Mesodermal cell (in vitro differentiated cells): ENCODE measurements around the gene C12orf76.
"Not testable (repeated sequence)": the region's sequence is repeated elsewhere in the genome, so short reads cannot be mapped to it uniquely, and the experiment has no call there.

ENCODE experiments used
- H3K27ac ChIP-seq: 2 replicates; pipeline ENCODE4 v1.7.0; 2013; ENCODE audit warnings: mild to moderate bottlenecking, low read depth, low read length, moderate library complexity; ENCODE audit not compliant: severe bottlenecking
- H3K36me3 ChIP-seq: 2 replicates; pipeline ENCODE4 v1.7.1; 2013; ENCODE audit warnings: mild to moderate bottlenecking, low read length, moderate library complexity; ENCODE audit not compliant: control insufficient read depth, insufficient read depth
- H3K4me1 ChIP-seq: one replicate; pipeline ENCODE4 v1.7.1; 2013; ENCODE audit warnings: mild to moderate bottlenecking, low read length; ENCODE audit not compliant: insufficient read depth, control insufficient read depth, poor library complexity, severe bottlenecking
- H3K4me3 ChIP-seq: 2 replicates; pipeline ENCODE4 v1.7.0; 2013; ENCODE audit warnings: low read length, control low read depth, mild to moderate bottlenecking; ENCODE audit not compliant: insufficient read depth, poor library complexity, severe bottlenecking; ENCODE audit errors: extremely low read depth
- H3K9me3 ChIP-seq: 2 replicates; pipeline ENCODE4 v1.7.1; 2013; ENCODE audit warnings: mild to moderate bottlenecking, low read length, moderate library complexity; ENCODE audit not compliant: control insufficient read depth
- WGBS, 2 experiments: methylation state at CpG; one replicate each; pipeline ENCODE4 v1.1.5; 2013; ENCODE audit warnings: missing lambda C conversion rate in 2 of 2; ENCODE audit not compliant: insufficient coverage in 2 of 2; 5-methylcytosine and 5-hydroxymethylcytosine counted together

Gene C12orf76

DNA sequence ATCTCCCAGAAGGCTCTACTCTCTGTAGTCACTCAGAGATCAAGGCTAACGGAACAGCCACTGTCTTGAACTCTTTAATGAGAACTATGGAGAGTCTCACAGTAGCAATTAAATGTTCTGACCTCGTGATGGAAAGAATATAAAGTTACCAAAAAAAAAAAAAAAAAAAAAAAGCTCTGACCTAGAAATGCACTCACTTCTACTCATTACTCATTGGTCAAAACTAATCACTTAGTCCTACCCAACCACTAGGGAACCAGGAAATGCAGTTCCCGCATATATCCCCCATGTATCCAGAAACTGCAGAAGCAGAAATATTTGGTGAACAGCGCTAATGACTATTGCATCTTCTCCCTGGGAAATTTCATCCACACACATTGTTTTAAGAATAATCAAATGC lies 29.5 kb upstream of the C12orf76 start:
- Histone ChIP-seq H3K9me3 (no peaks in the 10 kb centered on the region), H3K4me3 (no peak overlapping the region), H3K27ac (no peak overlapping the region), H3K4me1 (no peaks in the 10 kb centered on the region), H3K36me3 (no peaks in the 10 kb centered on the region)
- WGBS, 2 experiments: 100% methylated on average over 1 of the region's 4 CpGs

- Histone ChIP-seq H3K4me1 (no peaks in the 10 kb centered on the region), H3K9me3 (no peaks in the 10 kb centered on the region), H3K4me3 (no peak overlapping the region), H3K36me3 (no peaks in the 10 kb centered on the region), H3K27ac (no peak overlapping the region)
- no CpG with 5 or more reads among the region's 1 CpG for WGBS, 2 experiments
Observed at GRCh38 chr12:110075880-110076279, 27.6 kb upstream of the C12orf76 start.

DNA sequence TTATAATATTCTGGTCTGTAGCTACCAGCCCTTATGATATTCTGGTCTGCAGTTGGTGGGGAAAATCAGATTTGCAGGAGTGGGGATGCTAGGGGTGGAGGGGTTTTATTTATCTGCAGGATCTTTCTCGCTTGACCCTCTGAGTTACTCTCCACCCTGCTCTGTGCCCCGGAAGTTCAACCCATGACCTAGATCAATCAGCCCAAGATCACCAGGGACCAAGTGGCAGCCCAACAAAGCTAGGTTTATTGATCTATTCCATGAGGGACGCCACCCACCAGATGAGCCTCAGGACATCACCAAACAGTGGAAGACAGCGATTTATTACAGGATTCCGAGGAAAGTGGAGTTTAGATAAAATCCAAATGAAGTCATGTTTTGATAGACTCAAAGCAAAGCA lies 25.8 kb upstream of the C12orf76 start:
- Histone ChIP-seq H3K9me3 (no peaks in the 10 kb centered on the region), H3K4me1 (no peaks in the 10 kb centered on the region), H3K27ac (no peak overlapping the region), H3K4me3 (no peak overlapping the region), H3K36me3 (no peaks in the 10 kb centered on the region)
- WGBS, 2 experiments: 86 to 92% methylated on average over 3 to 5 of the region's 5 CpGs

GRCh38 chr12:110073049-110073831 lies 24.9 kb upstream of the C12orf76 start:
- H3K4me3 ChIP-seq: no peak overlapping the region
- no peaks in the 10 kb centered on the region for H3K9me3 ChIP-seq
- H3K4me1 ChIP-seq: no peaks in the 10 kb centered on the region
- H3K27ac ChIP-seq: no peak overlapping the region
- no peaks in the 10 kb centered on the region for H3K36me3 ChIP-seq
- WGBS, 2 experiments: 82 to 84% methylated on average over 18 to 19 of the region's 19 CpGs

- H3K36me3 ChIP-seq, H3K9me3 ChIP-seq, H3K4me3 ChIP-seq, H3K4me1 ChIP-seq, H3K27ac ChIP-seq: not testable (repeated sequence)
- WGBS, 2 experiments: 87 to 89% methylated on average over 3 to 8 of the region's 9 CpGs
Observed at GRCh38 chr12:110072636-110073035, 24.3 kb upstream of the C12orf76 start.

GRCh38 chr12:110071967-110072366 lies 23.6 kb upstream of the C12orf76 start:
- no peaks in the 10 kb centered on the region for H3K36me3 ChIP-seq
- H3K4me3 ChIP-seq: no peak overlapping the region
- H3K4me1 ChIP-seq: no peaks in the 10 kb centered on the region
- no peak overlapping the region for H3K27ac ChIP-seq
- H3K9me3 ChIP-seq: no peaks in the 10 kb centered on the region
- WGBS, 2 experiments: no CpG with 5 or more reads among the region's 3 CpGs

DNA sequence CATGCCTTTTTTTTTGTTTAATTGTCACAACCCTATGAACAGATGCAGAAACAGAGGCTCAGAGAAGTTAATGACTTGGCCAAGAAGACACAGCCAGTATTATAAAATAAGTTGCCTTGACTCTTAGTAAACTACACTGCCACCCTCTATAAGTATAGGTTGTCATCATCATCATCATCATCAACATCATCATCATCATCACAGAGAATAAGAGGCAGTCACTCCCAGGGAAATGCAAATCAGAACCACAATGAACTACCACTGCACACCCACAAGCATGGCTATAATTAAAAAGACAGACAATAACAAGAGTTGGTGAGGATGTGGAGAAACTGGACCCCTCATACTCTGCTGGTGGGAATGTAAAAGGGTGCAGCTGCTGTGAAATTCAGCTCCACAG lies 23.2 kb upstream of the C12orf76 start:
- no peaks in the 10 kb centered on the region for H3K9me3 ChIP-seq
- H3K27ac ChIP-seq: no peak overlapping the region
- H3K4me3 ChIP-seq: no peak overlapping the region

DNA sequence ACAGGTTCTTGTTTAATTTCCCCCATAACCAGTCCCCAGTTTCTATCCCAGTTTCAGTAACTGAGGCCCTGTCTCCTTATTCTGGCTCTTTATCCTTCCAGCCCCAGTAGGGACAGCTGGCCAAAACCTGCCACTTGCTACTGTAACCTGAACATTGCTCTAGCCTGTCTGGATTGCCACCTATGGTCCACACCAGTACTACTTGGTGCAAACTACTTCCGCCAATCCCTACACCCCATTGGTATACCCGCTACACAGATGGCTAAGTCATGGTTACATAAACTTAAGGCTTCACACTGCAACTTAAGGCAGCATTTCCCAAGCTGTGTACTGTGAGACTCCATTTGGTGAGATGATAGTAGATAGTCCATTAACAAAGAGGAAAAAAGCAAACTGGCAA lies 20.3 kb upstream of the C12orf76 start:
- H3K36me3 ChIP-seq: no peaks in the 10 kb centered on the region
- H3K4me1 ChIP-seq: no peaks in the 10 kb centered on the region
- no peak overlapping the region for H3K4me3 ChIP-seq
- H3K27ac ChIP-seq: no peak overlapping the region
- H3K9me3 ChIP-seq: no peaks in the 10 kb centered on the region
- no CpG with 5 or more reads among the region's 2 CpGs for WGBS, 2 experiments

More for the DNA sequence above, 23.2 kb upstream of the C12orf76 start:
- Histone ChIP-seq H3K4me1 (no peaks in the 10 kb centered on the region), H3K36me3 (no peaks in the 10 kb centered on the region)

DNA sequence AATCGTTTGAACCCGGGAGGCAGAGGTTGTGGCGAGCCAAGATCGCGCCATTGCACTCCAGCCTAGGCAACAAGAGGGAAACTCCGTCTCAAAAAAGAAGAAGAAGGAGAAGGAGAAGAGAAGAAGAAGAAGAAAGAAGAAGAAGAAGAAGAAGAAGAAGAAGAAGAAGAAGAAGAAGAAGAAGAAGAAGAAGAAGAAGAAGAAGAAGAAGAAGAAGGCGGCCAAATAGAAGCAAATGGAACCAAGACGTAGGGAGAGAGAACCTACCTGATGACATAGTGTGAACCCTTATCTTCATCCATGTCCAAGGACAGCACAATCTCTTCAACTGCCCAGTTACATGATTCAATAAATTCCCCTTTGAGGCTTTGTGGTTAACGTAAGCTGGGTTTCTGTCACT lies 19.8 kb upstream of the C12orf76 start:
- H3K9me3 ChIP-seq, H3K4me3 ChIP-seq, H3K27ac ChIP-seq, H3K4me1 ChIP-seq, H3K36me3 ChIP-seq: not testable (repeated sequence)
- 100% methylated on average over 5 to 8 of the region's 9 CpGs for WGBS, 2 experiments

- Histone ChIP-seq H3K4me1 (no peaks in the 10 kb centered on the region), H3K36me3 (no peaks in the 10 kb centered on the region), H3K27ac (no peak overlapping the region), H3K9me3 (no peaks in the 10 kb centered on the region), H3K4me3 (no peak overlapping the region)
- WGBS, 2 experiments: 74 to 87% methylated on average over 3 to 4 of the region's 7 CpGs
Observed at GRCh38 chr12:110067531-110067930, 19.2 kb upstream of the C12orf76 start.

- H3K4me1 ChIP-seq: peaks cover under 1% of the 10 kb centered on the region
- H3K9me3 ChIP-seq: no peaks in the 10 kb centered on the region
- no peaks in the 10 kb centered on the region for H3K36me3 ChIP-seq
- no peak overlapping the region for H3K27ac ChIP-seq
- no peak overlapping the region for H3K4me3 ChIP-seq
- 100% methylated on average over 1 of the region's 2 CpGs; no CpG with 5 or more reads in 1 of the 2 experiments for WGBS, 2 experiments
Observed at GRCh38 chr12:110065540-110065939, 17.2 kb upstream of the C12orf76 start.
